Neural cell (in vitro differentiated cells): ENCODE measurements around the gene DISP3. TPM values are rescaled to one million over a fixed set of nuclear protein-coding genes. Genes with fewer than 3 reads are reported as not detected.

Experiments used
- H2AFZ ChIP-seq: fragments of 200-600, 300-800 bp; sonication (generic), shearing (Covaris generic); 2 replicates; pipeline ENCODE4 v1.6.0; 2014; ENCODE audit warnings: low read depth, mild to moderate bottlenecking, antibody characterized with exemption, low read length, moderate library complexity
- H3F3A ChIP-seq: fragments of 200-600 bp; shearing (Covaris generic); 2 replicates; pipeline ENCODE4 v1.6.1; 2016; ENCODE audit warnings: mild to moderate bottlenecking, moderate library complexity, mixed read lengths, antibody characterized with exemption, low read length; ENCODE audit not compliant: insufficient read depth, poor library complexity, severe bottlenecking
- H3K27ac ChIP-seq: fragments of 200-600, 300-800 bp; sonication (generic), shearing (Covaris generic); 2 replicates; pipeline ENCODE4 v1.5.1; 2014; ENCODE audit warnings: mild to moderate bottlenecking, low read length, moderate library complexity
- H3K27me3 ChIP-seq: fragments of 300-800, 200-600 bp; sonication (generic), shearing (Covaris generic); 2 replicates; pipeline ENCODE4 v1.6.0; 2014; ENCODE audit warnings: mild to moderate bottlenecking, low read depth, low read length, moderate library complexity; ENCODE audit not compliant: insufficient read depth
- H3K36me3 ChIP-seq: fragments of 300-800, 200-600 bp; sonication (generic), shearing (Covaris generic); 2 replicates; pipeline ENCODE4 v1.5.1; 2014; ENCODE audit warnings: mild to moderate bottlenecking, antibody characterized with exemption, low read length, moderate library complexity; ENCODE audit not compliant: insufficient read depth
- H3K4me2 ChIP-seq: fragments of 300-800, 200-600 bp; sonication (generic), shearing (Covaris generic); 2 replicates; pipeline ENCODE4 v1.6.0; 2014; ENCODE audit warnings: mild to moderate bottlenecking, low read length
- H3K4me3 ChIP-seq: fragments of 300-800, 200-600 bp; sonication (generic), shearing (Covaris generic); 2 replicates; pipeline ENCODE4 v1.5.1; 2014; ENCODE audit warnings: mild to moderate bottlenecking, low read length, moderate library complexity
- H3K79me2 ChIP-seq: fragments of 200-600 bp; shearing (Covaris generic); replicated peaks from 2 replicates; pipeline ENCODE4 v1.6.0; 2014; ENCODE audit warnings: mild to moderate bottlenecking, low read length, moderate library complexity; ENCODE audit not compliant: insufficient read depth
- H3K9ac ChIP-seq: fragments of 300-800, 200-600 bp; sonication (generic), shearing (Covaris generic); 2 replicates; pipeline ENCODE4 v1.6.1; 2016; ENCODE audit warnings: mild to moderate bottlenecking, low read length, mixed read lengths
- H3K9me2 ChIP-seq: fragments of 200-600 bp; shearing (Covaris generic); 2 replicates; pipeline ENCODE4 v1.6.1; 2016; ENCODE audit warnings: mild to moderate bottlenecking, low read length, mixed read lengths; ENCODE audit not compliant: insufficient read depth
- H3K9me3 ChIP-seq: fragments of 200-600, 300-800 bp; sonication (generic), shearing (Covaris generic); 2 replicates; pipeline ENCODE4 v1.6.1; 2016; ENCODE audit warnings: mild to moderate bottlenecking, mixed run types, low read length, moderate library complexity, mixed read lengths
- H4K20me1 ChIP-seq: fragments of 200-600 bp; shearing (Covaris generic); 2 replicates; pipeline ENCODE4 v1.6.1; 2016; ENCODE audit warnings: mild to moderate bottlenecking, mixed run types; ENCODE audit not compliant: insufficient read depth
- EP300 ChIP-seq: fragments of 450-650 bp; conservative IDR thresholded peaks from 2 replicates; pipeline ENCODE4 v1.6.1; 2014; ENCODE audit warnings: antibody characterized with exemption, mild to moderate bottlenecking, moderate library complexity; ENCODE audit not compliant: poor library complexity, severe bottlenecking
- EZH2 ChIP-seq: fragments of 200-600, 300-800 bp; shearing (Covaris generic), sonication (generic); IDR thresholded peaks from 2 replicates; pipeline ENCODE4 v1.6.1; 2014; ENCODE audit warnings: antibody characterized with exemption, low read length, borderline replicate concordance, mild to moderate bottlenecking; ENCODE audit not compliant: insufficient read depth, poor library complexity, severe bottlenecking
- MXI1 ChIP-seq: fragments of 450-650 bp; conservative IDR thresholded peaks from 2 replicates; pipeline ENCODE4 v1.6.1; 2014; ENCODE audit warnings: antibody characterized with exemption, mild to moderate bottlenecking; ENCODE audit not compliant: poor library complexity, severe bottlenecking
- POLR2AphosphoS5 ChIP-seq: IDR thresholded peaks from 2 replicates; pipeline ENCODE4 v1.6.1; 2012
- RAD21 ChIP-seq: fragments of 450-650 bp; conservative IDR thresholded peaks from 2 replicates; pipeline ENCODE4 v1.6.1; 2014; ENCODE audit warnings: antibody characterized with exemption, mild to moderate bottlenecking, moderate library complexity
- SMC3 ChIP-seq: fragments of 450-650 bp; conservative IDR thresholded peaks from 2 replicates; pipeline ENCODE4 v1.6.1; 2014; ENCODE audit warnings: antibody characterized with exemption, mild to moderate bottlenecking, moderate library complexity; ENCODE audit not compliant: poor library complexity
- TAF1 ChIP-seq: IDR thresholded peaks from 2 replicates; pipeline ENCODE4 v1.6.1; 2012; ENCODE audit warnings: low read depth
- polyA plus RNA-seq: library from polyadenylated mRNA; depleted of rRNA; stranded (reverse); fragments of >200 nt; gene quantifications from 2 replicates; pipeline ENCODE4 v1.2.3, GENCODE V29; 2014
- TF ChIP-seq, protein P1 (sequence below): fragments of 450-650 bp; IDR thresholded peaks from 2 replicates; pipeline ENCODE4 v1.5.1; 2014; ENCODE audit warnings: antibody characterized with exemption, mild to moderate bottlenecking, moderate library complexity; ENCODE audit not compliant: poor library complexity, severe bottlenecking
- TF ChIP-seq, protein P2 (sequence below): IDR thresholded peaks from 2 replicates; pipeline ENCODE4 v1.6.1; 2012; ENCODE audit warnings: borderline replicate concordance

DISP3 gene
- polyA plus RNA-seq, 1 donor from 2014 or later = 14.9 TPM

GRCh38 chr1:11473491-11474034 lies 5.4 kb upstream of the DISP3 start:
- Histone ChIP-seq H3K9me2 (no peaks in the 10 kb centered on the region), H3K79me2 (no peaks in the 10 kb centered on the region), H4K20me1 (no peaks in the 10 kb centered on the region), H3K36me3 (no peaks in the 10 kb centered on the region), H3K4me3 (no peak overlapping the region), H3K9ac (no peak overlapping the region), H3K27me3 (no peaks in the 10 kb centered on the region), H3F3A (no peaks in the 10 kb centered on the region), H3K27ac (no peak overlapping the region), H3K9me3 (no peaks in the 10 kb centered on the region), H2AFZ (no peak overlapping the region), H3K4me2 (no peak overlapping the region)
- TF ChIP-seq RAD21 (no peak), SMC3 (no peak), TAF1 (no peak), EP300 (no peak), MXI1 (no peak), POLR2AphosphoS5 (no peak), EZH2 (no peak)
- TF ChIP-seq, protein P1, sequence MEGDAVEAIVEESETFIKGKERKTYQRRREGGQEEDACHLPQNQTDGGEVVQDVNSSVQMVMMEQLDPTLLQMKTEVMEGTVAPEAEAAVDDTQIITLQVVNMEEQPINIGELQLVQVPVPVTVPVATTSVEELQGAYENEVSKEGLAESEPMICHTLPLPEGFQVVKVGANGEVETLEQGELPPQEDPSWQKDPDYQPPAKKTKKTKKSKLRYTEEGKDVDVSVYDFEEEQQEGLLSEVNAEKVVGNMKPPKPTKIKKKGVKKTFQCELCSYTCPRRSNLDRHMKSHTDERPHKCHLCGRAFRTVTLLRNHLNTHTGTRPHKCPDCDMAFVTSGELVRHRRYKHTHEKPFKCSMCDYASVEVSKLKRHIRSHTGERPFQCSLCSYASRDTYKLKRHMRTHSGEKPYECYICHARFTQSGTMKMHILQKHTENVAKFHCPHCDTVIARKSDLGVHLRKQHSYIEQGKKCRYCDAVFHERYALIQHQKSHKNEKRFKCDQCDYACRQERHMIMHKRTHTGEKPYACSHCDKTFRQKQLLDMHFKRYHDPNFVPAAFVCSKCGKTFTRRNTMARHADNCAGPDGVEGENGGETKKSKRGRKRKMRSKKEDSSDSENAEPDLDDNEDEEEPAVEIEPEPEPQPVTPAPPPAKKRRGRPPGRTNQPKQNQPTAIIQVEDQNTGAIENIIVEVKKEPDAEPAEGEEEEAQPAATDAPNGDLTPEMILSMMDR = no peak
- TF ChIP-seq, protein P2, sequence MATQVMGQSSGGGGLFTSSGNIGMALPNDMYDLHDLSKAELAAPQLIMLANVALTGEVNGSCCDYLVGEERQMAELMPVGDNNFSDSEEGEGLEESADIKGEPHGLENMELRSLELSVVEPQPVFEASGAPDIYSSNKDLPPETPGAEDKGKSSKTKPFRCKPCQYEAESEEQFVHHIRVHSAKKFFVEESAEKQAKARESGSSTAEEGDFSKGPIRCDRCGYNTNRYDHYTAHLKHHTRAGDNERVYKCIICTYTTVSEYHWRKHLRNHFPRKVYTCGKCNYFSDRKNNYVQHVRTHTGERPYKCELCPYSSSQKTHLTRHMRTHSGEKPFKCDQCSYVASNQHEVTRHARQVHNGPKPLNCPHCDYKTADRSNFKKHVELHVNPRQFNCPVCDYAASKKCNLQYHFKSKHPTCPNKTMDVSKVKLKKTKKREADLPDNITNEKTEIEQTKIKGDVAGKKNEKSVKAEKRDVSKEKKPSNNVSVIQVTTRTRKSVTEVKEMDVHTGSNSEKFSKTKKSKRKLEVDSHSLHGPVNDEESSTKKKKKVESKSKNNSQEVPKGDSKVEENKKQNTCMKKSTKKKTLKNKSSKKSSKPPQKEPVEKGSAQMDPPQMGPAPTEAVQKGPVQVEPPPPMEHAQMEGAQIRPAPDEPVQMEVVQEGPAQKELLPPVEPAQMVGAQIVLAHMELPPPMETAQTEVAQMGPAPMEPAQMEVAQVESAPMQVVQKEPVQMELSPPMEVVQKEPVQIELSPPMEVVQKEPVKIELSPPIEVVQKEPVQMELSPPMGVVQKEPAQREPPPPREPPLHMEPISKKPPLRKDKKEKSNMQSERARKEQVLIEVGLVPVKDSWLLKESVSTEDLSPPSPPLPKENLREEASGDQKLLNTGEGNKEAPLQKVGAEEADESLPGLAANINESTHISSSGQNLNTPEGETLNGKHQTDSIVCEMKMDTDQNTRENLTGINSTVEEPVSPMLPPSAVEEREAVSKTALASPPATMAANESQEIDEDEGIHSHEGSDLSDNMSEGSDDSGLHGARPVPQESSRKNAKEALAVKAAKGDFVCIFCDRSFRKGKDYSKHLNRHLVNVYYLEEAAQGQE = no peak

DNA sequence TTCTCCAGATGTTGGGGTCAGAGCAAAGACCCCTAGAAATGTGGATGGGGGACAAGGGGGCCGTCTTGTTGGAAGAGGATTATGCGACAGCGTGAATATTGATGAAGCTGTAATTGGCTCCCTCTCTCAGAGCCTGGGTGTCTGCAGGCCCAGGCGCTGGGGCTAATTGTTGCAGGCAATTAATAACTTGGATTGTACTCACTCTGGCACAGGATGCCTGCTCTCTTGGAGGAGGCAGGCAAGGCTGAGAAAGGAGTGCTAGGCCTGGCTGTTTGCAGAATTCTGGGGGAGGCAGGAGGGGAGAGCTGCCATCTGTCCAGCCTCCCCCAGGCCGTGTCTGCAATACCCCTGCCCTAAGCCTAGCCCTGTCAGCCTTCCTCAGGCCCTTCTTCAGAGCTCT lies 4.1 kb upstream of the DISP3 start:
- Histone ChIP-seq H3K4me3 (no peak overlapping the region), H3F3A (no peaks in the 10 kb centered on the region), H3K4me2 (no peak overlapping the region), H3K9ac (no peak overlapping the region), H3K9me3 (no peaks in the 10 kb centered on the region), H2AFZ (no peak overlapping the region), H3K9me2 (no peaks in the 10 kb centered on the region), H3K27me3 (no peaks in the 10 kb centered on the region), H4K20me1 (no peaks in the 10 kb centered on the region), H3K27ac (no peak overlapping the region), H3K79me2 (no peaks in the 10 kb centered on the region), H3K36me3 (no peaks in the 10 kb centered on the region)
- TF ChIP-seq EP300 (no peak), SMC3 (no peak), MXI1 (no peak), POLR2AphosphoS5 (no peak), RAD21 (no peak), EZH2 (no peak), TAF1 (no peak)
- TF ChIP-seq, protein P2 = no peak
- TF ChIP-seq, protein P1 = no peak
